CD14-positive monocyte (primary cell): ENCODE data around the gene NFKB1. TPM values are rescaled to one million over a fixed set of nuclear protein-coding genes. Genes with fewer than 3 reads are reported as not detected.

ENCODE experiments used
- DNase-seq, 3 donors: peaks; one replicate each; pipeline ENCODE4 v3.0.0-alpha.2; 2011 to 2022
- H2AFZ ChIP-seq: 2 replicates; pipeline ENCODE4 v1.6.0; 2012; ENCODE audit warnings: mild to moderate bottlenecking, low read depth, low read length, inconsistent platforms; ENCODE audit not compliant: insufficient read depth, poor library complexity, severe bottlenecking
- H3K27ac ChIP-seq, 2 donors: 1 replicate in 1 of 2; 2 replicates in 1 of 2; pipeline ENCODE4 v1.5.1; 2012 to 2013; ENCODE audit warnings: low read length in 2 of 2, control low read depth in 1 of 2, inconsistent platforms in 1 of 2, low read depth in 1 of 2, mild to moderate bottlenecking in 1 of 2
- H3K27me3 ChIP-seq, 2 donors: one replicate each; pipeline versions ENCODE4 v1.6.0 to v1.6.1; 2011 to 2013; ENCODE audit warnings: low read length in 2 of 2; ENCODE audit not compliant: control insufficient read depth in 2 of 2, insufficient read depth in 2 of 2
- H3K36me3 ChIP-seq, 2 donors: replicated peaks in 1 of 2; 1 replicate in 1 of 2; 2 replicates in 1 of 2; pipeline versions ENCODE4 v1.5.1 to v1.6.1; 2012 to 2013; ENCODE audit warnings: low read length in 2 of 2, control low read depth in 1 of 2, inconsistent platforms in 1 of 2, mild to moderate bottlenecking in 1 of 2; ENCODE audit not compliant: insufficient read depth in 2 of 2, control insufficient read depth in 1 of 2
- H3K4me1 ChIP-seq, 2 donors: 1 replicate in 1 of 2; 2 replicates in 1 of 2; pipeline versions ENCODE4 v1.5.1 to v1.6.1; 2012 to 2013; ENCODE audit warnings: low read length in 2 of 2, control low read depth in 1 of 2, inconsistent platforms in 1 of 2, mild to moderate bottlenecking in 1 of 2, moderate library complexity in 1 of 2; ENCODE audit not compliant: insufficient read depth in 2 of 2, control insufficient read depth in 1 of 2
- H3K4me2 ChIP-seq: replicated peaks from 2 replicates; pipeline ENCODE3; 2012; ENCODE audit warnings: low read length, moderate library complexity, mild to moderate bottlenecking; ENCODE audit not compliant: poor library complexity, severe bottlenecking; ENCODE audit errors: extremely low read depth
- H3K4me3 ChIP-seq, 3 experiments: fragments of 200-600 bp in 1 of 3; sonication (generic) in 1 of 3; replicated peaks in 1 of 3; 1 replicate in 2 of 3; 2 replicates in 1 of 3; pipeline ENCODE4 v1.5.1; 2011 to 2013; ENCODE audit warnings: low read length in 3 of 3, mild to moderate bottlenecking in 3 of 3, control low read depth in 2 of 3, low read depth in 2 of 3, inconsistent platforms in 1 of 3, moderate library complexity in 1 of 3
- H3K79me2 ChIP-seq: 2 replicates; pipeline ENCODE4 v1.6.0; 2012; ENCODE audit warnings: mild to moderate bottlenecking, control low read depth, inconsistent platforms, low read length, moderate library complexity; ENCODE audit not compliant: insufficient read depth
- H3K9ac ChIP-seq: 2 replicates; pipeline ENCODE4 v1.6.0; 2017; ENCODE audit warnings: low read length, mild to moderate bottlenecking; ENCODE audit not compliant: insufficient read depth, poor library complexity, severe bottlenecking
- H3K9me3 ChIP-seq, 2 donors: replicated peaks in 1 of 2; 1 replicate in 1 of 2; 2 replicates in 1 of 2; pipeline versions ENCODE4 v1.5.1 to v1.6.1; 2012 to 2013; ENCODE audit warnings: low read length in 2 of 2, control low read depth in 1 of 2; ENCODE audit not compliant: control insufficient read depth in 1 of 2, insufficient read depth in 1 of 2
- H4K20me1 ChIP-seq: 2 replicates; pipeline ENCODE4 v1.6.0; 2012; ENCODE audit warnings: mild to moderate bottlenecking, low read length, control low read depth, moderate library complexity; ENCODE audit not compliant: insufficient read depth
- H3K27ac Mint-ChIP-seq, 7 donors: one replicate each; pipeline ENCODE4 v1.8.0; 2020; ENCODE audit warnings: mild to moderate bottlenecking in 7 of 7, mixed read lengths in 7 of 7, moderate library complexity in 6 of 7, inconsistent platforms in 2 of 7
- H3K27me3 Mint-ChIP-seq, 3 donors: one replicate each; pipeline ENCODE4 v1.8.0; 2021 to 2022; ENCODE audit warnings: low read depth in 3 of 3, mild to moderate bottlenecking in 3 of 3, mixed read lengths in 3 of 3, moderate library complexity in 3 of 3, inconsistent platforms in 1 of 3
- H3K36me3 Mint-ChIP-seq, 2 donors: one replicate each; pipeline ENCODE4 v1.8.0; 2020; ENCODE audit warnings: mixed read lengths in 2 of 2, inconsistent platforms in 1 of 2, mild to moderate bottlenecking in 1 of 2
- H3K4me1 Mint-ChIP-seq: one replicate; pipeline ENCODE4 v1.8.0; 2020; ENCODE audit warnings: mild to moderate bottlenecking, mixed read lengths
- H3K4me3 Mint-ChIP-seq, 2 donors: one replicate each; pipeline ENCODE4 v1.8.0; 2020; ENCODE audit warnings: mild to moderate bottlenecking in 2 of 2, mixed read lengths in 2 of 2, moderate library complexity in 1 of 2
- H3K9me3 Mint-ChIP-seq, 7 donors: one replicate each; pipeline ENCODE4 v1.8.0; 2020 to 2022; ENCODE audit warnings: mixed read lengths in 7 of 7, mild to moderate bottlenecking in 6 of 7, moderate library complexity in 6 of 7, inconsistent platforms in 2 of 7
- CTCF ChIP-seq: fragments of 200-600 bp; IDR thresholded peaks from one replicate; pipeline ENCODE4 v1.8.0; 2022; ENCODE audit warnings: antibody characterized with exemption, mild to moderate bottlenecking
- WGBS: methylation state at CpG from one replicate; pipeline ENCODE4 v1.1.5; 2013; ENCODE audit warnings: missing lambda C conversion rate; ENCODE audit not compliant: insufficient coverage; 5-methylcytosine and 5-hydroxymethylcytosine counted together
- intact Hi-C, 2 donors: fragments of 100-400 bp; cut with micrococcal nuclease; formaldehyde crosslinking; loops; one replicate each; pipeline versions ENCODE4 v1.15.0 to v1.15.1; 2023
- polyA plus RNA-seq, 3 donors: library from polyadenylated mRNA; depleted of rRNA in 1 of 3; unstranded in 2 of 3; stranded (reverse) in 1 of 3; fragments of 300-500 nt in 2 of 3; fragments of >200 nt in 1 of 3; fragmentation: Illumina TruSeq in 2 of 3; gene quantifications; 1 replicate in 2 of 3; 2 replicates in 1 of 3; pipeline ENCODE4 v1.2.3, GENCODE V29; 2012 to 2021

Gene NFKB1
- polyA plus RNA-seq, 3 donors: 9.0 to 34.4 (median 17.8) TPM

GRCh38 chr4:102572452-102572851 is 71.3 kb downstream of the NFKB1 start:
- Histone ChIP-seq H3K27me3 (no peaks in the 10 kb centered on the region), H3K4me2 (no peak overlapping the region), H3K4me1 (peaks cover 4 to 13% of the 10 kb centered on the region in 2 donors), H3K9ac (no peak overlapping the region), H3K4me3 (no peak overlapping the region), H2AFZ (no peak overlapping the region), H3K9me3 (no peaks in the 10 kb centered on the region), H3K36me3 (peaks cover 12 to 45% of the 10 kb centered on the region in 2 donors), H3K79me2 (peaks cover 21% of the 10 kb centered on the region), H3K27ac (no peak overlapping the region), H4K20me1 (peaks cover 78% of the 10 kb centered on the region)
- intact Hi-C loops: no loop called here
- Mint-ChIP-seq H3K27ac (no peak overlapping the region), H3K9me3 (no peaks in the 10 kb centered on the region), H3K27me3 (no peaks in the 10 kb centered on the region), H3K4me3 (no peak overlapping the region), H3K36me3 (peaks cover 37 to 56% of the 10 kb centered on the region in 2 donors), H3K4me1 (peaks cover 20% of the 10 kb centered on the region)
- no peak for DNase-seq
- TF ChIP-seq CTCF: no peak
- WGBS: no CpG with 5 or more reads among the region's 3 CpGs

- no peaks in the 10 kb centered on the region for H3K27me3 ChIP-seq
- WGBS: 0% methylated on average over 2 of the region's 2 CpGs
- Mint-ChIP-seq H3K27ac (peak overlapping the region in 5 of 7 donors; percentile 27 to 91 (median 51)), H3K36me3 (peaks cover 51 to 67% of the 10 kb centered on the region in 2 donors), H3K27me3 (peaks cover 0 to 2% (median 0%) of the 10 kb centered on the region in 3 donors), H3K4me1 (peaks cover 16% of the 10 kb centered on the region), H3K9me3 (no peaks in the 10 kb centered on the region), H3K4me3 (no peak overlapping the region)
- peaks cover 75% of the 10 kb centered on the region for H4K20me1 ChIP-seq
- peaks cover 4 to 13% of the 10 kb centered on the region in 2 donors for H3K4me1 ChIP-seq
- no peak overlapping the region for H3K4me3 ChIP-seq
- intact Hi-C loops: no loop called here
- DNase-seq: peak; percentile 10 to 59 (median 24)
- H3K27ac ChIP-seq: peak overlapping the region in 1 of 2 donors; percentile 49
- H3K79me2 ChIP-seq: peaks cover 16% of the 10 kb centered on the region
- H3K4me2 ChIP-seq: no peak overlapping the region
- H3K9me3 ChIP-seq: no peaks in the 10 kb centered on the region
- no peak for TF ChIP-seq CTCF
- H3K9ac ChIP-seq: no peak overlapping the region
- no peak overlapping the region for H2AFZ ChIP-seq
- H3K36me3 ChIP-seq: peaks cover 30 to 45% of the 10 kb centered on the region in 2 donors
Observed at GRCh38 chr4:102574317-102574716, 73.2 kb downstream of the NFKB1 start.
